GM21360 (cell line): ENCODE results near the gene MEGF6.

ENCODE experiments used
- ATAC-seq: cut with Tn5 transposase; IDR thresholded peaks from one replicate; pipeline ENCODE4 v1.9.1; 2021; ENCODE audit warnings: mild to moderate bottlenecking, moderate library complexity; ENCODE audit not compliant: unreplicated experiment

MEGF6 gene

DNA sequence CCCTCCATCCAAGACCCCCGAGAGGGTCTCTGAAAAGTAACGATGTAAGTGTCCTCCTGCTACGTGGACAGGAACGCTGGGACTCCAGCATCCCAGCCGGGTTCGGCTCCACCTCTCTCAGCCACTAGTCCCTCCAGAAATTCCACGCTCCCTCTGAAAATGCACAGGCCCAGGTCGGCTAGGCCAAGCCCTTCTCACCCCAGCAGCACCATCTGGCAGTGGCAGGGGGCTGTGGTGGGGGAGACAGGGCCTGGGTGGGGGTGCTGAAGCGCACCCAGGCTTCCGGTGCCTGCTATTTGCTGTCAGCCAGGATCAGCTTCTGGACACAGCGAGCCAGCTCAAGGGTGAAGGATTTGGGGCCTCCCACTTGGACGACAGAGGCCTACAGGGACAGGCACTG lies 83.5 kb downstream of the MEGF6 start:
- no peak for ATAC-seq

DNA sequence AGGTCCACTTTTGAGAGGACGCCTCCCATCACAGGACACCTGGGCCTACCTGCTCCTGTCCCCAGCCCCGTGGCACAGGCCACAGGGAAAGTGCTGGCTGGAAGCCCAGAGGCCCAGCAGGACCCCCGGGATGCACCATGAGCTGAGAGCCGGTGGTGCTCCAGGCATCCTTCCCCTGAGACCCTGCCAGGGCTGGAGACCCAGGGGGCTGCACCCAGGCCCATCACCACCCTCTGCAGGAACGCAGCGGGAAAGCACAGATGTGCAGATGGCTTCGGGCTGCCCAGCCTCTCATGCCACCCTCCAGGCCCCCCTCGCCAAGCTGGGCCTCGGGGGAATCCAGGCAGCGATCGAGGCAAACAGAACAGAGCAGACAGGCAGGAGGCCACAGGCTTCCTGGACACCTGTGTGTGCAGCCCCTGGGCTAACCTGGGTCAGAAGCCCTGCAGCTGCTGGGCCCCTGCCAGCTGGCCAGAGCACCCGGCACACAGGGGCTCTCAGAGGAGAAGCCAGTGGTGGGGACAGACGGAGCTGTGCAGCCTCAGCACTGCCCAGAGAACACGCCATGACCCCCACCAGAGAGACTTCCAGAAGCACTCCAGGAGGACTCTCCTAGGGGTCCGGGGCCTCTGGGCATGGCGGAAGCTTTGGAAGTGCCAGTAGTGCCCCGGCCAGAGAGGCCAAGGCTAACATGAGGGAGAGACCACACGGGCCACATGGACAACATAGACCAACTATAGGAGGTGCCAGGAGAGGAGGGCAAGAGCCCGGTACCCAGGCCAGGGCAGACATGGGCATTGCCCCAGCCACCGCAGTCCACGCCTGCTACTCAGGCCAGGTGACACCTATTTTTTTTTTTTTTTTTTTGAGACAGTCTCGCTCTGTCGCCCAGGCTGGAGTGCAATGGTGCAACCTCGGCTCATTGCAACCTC lies 85.5 kb downstream of the MEGF6 start:
- no peak for ATAC-seq

DNA sequence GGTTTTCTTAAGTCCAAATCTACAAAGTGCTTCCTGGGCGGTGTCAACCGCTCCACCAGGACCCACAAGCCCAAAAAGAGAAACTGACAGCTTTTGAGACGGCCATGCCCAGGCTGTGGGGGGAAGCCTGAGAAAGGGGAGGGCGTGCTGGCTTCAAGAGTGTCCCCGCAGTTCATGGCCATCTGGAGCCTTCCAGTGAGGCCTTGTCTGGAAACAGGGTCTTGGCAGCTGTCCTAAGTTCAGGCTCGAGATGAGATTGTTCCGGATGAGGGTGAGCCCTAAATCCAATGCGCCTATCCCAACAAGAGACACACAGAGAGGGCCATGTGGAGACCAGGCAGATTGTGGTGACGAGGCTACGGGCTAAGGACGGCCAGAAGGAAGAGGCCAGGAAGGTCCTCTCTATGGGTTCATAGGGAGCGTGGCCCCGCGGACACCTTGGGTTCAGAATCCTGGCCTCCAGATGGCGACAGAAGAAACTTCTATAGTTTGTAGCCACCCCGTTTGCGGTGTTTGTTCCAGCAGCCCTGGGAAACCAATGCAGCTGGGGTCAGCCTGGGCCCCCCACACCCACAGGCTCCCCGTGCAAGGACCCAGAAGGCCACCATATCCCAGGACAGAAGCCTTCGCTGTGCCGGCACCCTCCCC lies 86.6 kb downstream of the MEGF6 start:
- no peak for ATAC-seq

DNA sequence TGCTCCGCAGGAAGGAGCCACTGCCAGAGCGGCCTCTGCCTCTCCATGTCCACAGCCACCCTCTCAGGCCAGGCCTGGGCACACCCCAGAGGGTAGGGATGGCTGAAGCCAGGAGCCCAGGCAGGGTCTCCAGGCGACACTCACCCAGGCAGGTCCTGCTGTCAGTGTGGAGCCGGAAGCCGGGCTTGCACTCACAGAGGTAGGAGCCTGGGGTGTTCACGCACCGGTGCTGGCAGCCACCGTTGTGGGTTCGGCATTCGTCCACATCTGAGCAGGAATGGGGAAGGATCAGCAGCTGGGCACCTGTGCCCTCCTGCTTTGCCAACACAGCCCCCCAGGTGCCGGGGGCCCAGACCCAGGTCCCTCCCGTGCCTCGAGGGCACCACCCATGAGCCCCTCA lies 87.3 kb downstream of the MEGF6 start:
- no peak for ATAC-seq

DNA sequence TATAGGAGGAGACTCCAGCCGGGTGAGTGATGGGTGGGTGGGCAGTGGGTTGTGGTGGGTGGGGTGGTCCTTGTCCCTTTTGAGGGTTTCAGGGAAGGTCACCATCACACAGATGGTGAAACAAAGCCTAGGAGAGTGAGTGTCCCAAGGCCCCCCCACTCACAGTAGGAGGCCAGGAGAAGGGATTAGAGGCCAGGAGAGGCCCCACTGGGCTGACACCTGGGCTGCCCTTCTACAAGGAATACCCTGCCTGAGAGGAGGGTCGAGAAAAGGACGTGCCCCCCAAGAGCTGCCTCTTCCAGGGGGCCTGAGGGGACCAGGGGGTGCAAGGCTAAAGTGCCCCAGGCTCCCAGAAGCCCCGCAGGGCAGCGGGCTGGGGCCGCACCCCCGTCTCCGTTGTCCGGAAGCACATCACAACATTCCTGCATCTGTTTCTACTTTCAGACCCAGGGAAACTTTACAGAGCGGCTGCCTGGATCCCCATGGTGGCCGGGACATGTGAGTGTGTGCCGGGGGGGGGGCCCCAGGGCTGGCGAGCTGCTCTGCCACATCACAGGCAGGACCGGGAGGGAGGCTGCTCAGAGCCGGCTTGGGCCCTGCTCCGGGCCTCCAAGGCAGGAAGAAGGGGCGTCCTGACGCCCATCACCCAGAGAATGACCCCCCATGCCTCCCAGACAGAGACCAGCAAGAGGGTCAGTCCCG lies 88.6 kb downstream of the MEGF6 start:
- ATAC-seq, result no peak

DNA sequence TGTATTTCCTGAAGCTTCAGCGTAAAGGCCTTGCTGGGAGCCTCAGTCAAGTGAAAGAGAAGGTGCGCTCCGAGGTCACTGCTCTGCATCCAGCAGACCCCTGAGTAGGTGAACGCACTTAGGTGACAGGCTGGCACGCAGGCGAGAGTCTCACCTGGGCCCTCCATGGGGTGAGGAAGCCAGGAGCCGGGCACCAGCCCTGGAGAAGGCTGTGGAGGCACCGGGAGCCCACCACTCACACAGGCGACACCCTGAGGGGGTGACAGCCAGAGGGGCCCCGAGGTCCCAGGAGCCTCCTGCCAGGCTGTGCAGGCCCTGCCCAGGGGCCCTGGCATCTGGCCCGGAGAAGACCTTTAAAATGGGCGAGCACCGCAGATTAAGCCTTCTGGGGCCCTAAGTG lies 89.2 kb downstream of the MEGF6 start:
- ATAC-seq, result no peak

DNA sequence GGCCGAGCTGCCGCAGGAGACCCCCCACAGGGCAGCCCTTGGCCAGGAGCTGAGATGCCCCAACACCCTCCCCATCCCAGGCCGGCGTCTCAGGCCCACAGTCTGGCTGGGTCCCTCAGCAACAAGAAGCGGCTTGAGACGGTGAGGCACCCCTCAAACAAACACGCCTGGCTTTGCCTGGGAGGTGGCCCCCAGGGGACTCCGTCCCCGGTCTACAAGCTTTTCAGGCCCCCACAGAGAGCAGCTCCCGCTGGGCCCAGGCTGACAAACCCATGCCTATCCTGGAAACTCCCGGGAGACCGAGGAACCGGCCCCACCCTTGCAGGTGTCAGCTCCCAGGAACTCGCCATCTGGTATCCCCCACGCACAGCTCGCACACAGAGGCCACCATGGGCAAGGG lies 89.9 kb downstream of the MEGF6 start:
- ATAC-seq, result no peak

DNA sequence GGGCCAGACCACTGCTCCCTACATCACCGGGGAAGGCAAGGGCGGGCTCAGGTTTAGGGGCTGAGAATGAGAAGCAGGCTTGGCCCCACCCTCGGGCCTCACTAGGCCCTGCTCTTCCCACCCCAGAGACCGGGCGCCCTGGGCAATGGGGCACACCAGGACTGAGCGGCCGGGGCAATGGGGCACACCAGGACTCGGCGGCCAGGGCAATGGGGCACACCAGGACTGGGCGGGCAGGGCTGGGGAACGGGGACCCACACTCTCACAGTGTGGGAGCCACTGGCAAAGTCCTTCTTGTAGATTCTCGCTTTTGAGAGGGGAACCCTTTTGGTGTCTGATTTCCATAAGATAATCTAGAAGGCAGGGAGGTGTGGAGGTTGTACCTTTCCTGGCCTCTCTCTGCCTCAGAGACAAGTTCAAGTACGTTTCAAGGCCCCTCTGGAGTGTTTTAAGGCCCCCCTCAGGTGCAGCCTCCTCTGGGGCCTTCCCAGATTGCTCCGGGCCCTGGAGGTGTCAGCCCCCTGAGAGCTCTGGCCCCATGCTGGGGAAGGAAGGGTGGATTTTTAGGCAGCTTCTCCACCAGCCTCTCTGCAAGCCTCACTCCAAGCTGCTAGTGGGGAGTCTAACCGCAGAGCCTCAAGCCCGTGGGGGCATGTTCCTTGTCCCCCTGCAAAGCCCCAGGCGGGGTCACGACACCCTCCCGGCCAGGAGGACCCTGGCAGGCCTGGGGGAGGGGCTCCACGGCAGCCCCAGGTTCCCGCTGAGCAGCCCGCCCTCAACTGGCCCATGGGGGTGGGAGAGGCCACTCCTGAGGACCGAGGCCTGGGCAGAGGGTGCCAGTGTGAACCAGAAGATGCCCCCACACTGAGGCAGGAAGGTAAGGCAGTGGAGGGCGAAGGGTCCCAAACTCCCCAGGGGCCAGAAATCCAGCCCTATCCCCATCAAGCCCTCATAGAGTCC lies 90.6 kb downstream of the MEGF6 start:
- ATAC-seq, result no peak

DNA sequence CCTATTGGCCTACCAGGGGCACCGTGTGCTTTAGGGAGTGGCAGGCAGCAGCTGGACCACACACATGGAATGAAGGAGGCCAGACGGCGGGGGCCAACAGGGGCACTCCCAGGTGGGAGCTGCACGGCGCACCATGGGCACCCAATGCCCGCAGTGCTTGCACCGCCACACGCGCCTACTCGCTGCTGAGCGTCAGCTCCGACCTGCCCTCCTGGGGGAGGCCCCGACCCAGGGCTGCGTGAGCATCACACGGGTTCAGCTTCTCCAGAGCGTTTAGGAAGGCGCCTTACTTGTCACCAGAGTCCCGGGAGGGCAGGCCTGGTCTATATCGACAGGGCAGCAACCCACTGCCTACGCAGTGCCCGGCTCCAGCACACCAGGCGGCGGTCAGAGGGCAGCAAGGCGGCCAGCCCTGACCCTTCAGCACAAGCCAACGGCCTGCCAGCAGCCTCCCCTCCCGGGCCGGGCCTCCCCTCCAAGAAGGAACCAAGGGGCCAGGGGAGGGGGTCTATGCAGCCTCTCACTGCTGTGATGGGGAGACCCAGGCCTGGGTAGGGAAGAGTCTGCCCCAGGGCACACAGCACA lies 91.9 kb downstream of the MEGF6 start:
- ATAC-seq, result no peak

DNA sequence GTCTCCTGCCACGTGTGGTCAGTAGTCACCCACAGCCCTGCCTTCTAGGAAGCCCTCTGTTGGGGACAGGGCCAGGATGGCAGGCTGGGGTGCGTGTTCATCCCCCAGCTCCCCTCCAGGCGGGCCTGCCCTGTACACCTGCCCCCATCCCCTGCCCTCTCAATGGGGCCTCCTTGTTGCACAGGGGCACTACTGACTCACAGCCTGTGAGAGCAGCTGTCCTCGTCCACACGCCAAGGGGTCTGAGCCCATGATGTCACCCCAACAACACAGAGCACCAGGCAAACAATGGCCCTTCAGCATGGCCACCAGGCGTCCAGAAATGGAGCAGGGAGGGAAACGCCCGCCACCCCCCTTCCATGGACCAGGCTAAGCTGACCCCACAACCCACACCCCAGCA lies 92.6 kb downstream of the MEGF6 start:
- no peak for ATAC-seq

DNA sequence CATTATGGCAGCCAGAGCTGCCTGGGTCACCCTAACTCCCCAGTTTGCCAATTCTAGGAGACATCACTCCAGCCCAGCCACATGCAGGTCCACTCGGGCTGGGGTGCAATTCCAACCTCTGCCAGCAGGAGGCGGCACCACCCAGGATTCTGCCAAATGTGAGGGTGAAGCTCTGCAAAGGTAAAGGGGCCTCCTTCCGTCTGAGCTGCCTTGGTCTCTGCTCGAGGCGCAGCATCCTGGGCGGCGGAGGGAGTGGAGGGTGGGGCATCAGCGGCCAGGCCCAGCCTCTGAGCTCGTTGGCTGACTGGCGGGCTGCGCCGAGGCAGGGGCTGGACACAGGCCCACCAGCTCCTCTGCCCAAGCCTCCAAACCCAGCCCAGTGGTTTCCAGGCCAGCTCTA lies 93.1 kb downstream of the MEGF6 start:
- no peak for ATAC-seq

DNA sequence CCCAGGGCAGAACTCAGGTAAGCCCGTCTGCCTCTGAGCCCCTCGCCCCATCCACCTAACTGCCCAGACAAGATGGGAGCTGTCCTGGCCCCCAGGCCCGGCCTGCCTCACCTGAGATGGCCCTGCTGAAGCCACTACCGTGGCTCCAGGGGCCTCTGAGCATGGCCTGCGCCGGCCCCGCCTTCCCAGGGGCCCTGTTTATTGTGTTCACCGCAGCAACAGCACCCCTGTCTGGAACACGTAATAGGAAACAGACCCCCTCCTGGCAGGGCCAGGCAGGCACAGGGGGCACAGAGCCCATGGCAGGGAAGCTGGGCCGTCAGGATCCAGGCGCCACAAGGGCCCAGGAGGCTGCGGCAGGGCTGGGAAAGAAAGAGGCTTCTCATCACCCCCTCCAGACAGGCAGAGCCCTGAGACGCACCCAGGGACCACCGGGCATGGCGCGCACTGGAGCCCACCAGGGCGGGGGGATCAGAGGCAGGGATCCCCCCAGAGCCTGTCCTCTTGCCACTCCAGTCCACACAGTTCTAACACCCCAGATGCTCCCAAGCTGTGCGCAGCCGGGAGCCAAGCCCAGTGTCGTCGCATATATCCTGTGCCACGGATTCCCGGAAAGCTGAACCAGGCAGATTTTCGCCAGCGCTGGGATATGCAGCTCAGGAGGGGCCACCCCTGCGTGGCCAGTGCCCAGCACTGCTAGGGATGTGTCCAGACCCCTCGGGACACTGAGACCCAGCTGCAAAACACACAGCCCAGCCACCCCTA lies 94.2 kb downstream of the MEGF6 start:
- no peak for ATAC-seq

DNA sequence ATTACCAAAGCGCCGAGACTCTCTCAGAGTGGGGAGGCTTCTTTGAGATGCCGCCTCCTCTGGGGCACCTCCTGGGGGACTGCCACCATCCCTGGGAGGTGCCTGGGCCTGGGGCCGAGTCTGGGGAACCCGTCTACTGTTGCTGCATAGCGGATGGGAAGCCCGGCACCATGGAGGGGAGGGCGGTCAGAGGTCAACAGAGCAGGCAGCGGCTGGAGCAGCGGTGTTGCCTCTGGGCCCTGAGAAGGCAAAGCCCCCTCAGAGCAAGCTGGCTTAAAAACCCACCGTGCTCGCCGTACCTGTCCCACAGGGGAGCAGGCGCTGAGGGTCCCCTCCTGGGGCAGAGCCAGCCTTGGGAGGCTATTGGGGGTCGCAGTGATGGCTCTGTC lies 94.8 kb downstream of the MEGF6 start:
- no peak for ATAC-seq

DNA sequence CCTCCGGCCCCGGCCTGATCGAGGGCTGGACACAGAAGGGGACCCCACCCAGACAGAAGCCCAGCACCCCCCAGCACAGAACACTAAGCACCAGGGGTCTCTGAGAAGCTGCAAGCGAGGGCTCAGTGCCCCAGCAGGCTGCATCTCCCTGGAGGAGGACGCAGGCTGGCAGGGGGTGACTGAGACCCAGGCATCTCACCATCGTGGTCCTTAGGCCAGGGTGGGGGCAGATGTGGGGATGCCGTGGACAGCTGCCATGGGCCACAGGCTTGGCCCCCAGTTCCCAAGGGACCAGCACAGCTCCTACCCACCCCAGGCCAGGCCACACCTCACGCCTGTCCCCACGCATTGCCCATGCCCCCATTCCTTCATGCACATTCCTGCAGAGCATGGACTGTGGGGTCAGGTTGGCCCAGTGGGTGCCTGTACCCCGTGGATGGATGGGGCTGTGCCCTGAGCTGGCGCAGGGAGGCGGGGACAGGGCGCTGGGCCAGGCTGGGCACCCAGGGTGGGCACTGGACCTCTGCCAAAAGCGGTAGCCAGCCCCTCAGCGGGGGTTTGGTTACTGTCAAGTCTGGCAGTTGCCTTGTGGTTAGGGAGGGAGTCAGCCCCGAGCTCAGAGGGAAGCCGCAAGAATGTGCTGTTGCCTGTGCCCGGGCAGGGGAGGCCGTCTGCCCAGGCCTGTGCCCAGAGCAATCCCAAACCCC lies 95.4 kb downstream of the MEGF6 start:
- ATAC-seq, result no peak

DNA sequence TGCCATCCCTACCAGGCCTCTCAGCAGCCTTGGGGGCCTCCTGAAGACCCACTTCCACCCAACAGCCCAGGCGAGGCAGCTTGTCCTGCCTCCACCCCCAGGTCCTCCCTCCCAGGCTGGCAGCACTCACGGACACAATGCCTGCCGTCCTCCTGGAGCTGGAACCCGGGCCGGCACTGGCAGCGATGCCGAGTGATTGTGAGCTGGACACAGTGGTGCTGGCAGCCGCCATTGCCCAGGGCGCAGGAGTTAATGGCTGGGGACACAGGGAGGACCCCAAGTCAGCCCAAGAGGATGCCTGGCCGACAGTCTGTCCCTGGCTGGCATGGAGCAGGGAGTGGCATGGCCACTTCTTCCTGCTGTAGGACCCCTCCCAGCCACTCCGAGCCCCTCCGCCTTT lies 96.0 kb downstream of the MEGF6 start:
- ATAC-seq, result no peak

DNA sequence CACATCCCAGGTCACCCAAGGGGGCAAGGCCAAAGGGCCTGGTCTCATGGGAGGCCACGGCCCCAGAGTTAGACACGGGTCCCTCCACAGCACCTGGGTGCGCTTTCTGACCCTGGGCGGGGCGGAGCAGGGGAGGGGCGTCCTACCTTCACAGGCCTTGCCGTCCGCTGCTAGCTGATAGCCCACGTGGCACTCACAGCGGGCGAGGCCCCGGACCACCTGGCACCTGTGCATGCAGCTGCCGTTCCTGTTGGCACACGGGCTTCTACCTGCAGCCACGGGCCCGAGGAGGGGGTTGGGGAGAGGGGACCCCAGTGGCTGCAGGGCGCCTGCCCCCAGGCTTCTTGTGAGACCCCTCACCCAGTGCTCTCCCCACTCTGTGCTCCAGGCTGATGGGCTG lies 96.9 kb downstream of the MEGF6 start:
- no peak for ATAC-seq

DNA sequence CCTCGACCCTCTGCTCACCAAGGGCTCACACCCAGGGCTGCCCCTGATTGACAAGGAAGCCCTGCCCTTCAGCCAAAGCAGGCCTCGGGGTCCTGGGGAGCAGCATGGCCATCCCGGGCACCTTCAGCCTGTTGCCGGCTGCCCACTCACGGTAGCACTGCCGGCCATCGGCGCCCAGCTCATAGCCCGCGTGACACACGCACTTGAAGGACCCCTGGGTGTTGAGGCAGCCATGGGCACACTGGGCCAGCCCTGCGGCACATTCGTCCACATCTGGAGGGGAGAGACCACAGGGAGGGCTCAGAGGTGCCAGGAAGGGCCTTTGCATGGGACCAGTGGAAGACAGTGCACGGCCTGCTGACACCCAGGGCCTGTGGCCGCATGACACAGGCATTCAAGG lies 99.5 kb downstream of the MEGF6 start:
- ATAC-seq, result no peak

DNA sequence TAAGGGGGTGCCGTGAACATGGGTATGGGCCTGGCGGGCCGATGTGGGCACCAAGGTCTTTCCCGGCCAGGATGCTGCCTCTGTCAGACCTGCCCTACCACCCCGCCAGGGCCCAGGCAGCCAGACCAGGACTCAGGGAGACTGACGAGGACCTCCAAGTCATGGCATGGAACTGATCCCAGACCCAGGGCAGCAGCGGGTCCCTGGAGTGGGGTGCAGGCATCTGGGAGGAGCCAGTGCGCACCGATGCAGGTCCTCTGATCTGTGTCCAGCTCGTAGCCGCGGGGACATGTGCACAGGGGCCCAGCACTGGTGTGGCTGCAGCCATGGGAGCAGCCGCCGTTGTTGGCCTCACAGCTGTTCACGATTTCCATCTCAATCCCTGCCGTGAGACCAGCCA lies 100.0 kb downstream of the MEGF6 start:
- no peak for ATAC-seq

DNA sequence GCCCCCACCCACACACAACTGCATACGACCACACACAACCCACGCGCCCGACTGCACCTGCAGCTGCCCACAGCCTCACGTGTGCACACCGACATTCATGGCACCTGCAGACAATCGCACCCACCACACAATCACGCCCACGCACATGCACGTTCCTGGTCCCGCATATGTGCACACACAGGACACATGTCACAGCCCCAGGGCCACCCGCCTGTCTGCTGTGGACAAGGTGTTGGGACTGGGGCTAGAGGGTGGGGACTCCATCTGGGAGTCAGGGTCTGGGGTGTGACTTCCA lies 100.4 kb downstream of the MEGF6 start:
- ATAC-seq, result no peak
